Spleen (tissue), 11 donors: ENCODE measurements around the gene UVSSA. TPM values are rescaled to one million over a fixed set of nuclear protein-coding genes. Genes with fewer than 3 reads are reported as not detected.
A peak's percentile ranks its signal among the peaks of the same experiment; 100 is the strongest.

Experiments used
- DNase-seq: peaks from one replicate; pipeline ENCODE4 v3.0.0-alpha.2; 2020
- H3K27ac ChIP-seq, 8 donors: fragments of 200-600 bp; sonication (generic) in 7 of 8; 1 replicate in 4 of 8; 2 replicates in 4 of 8; pipeline versions ENCODE4 v1.5.0 to v1.8.0; 2016 to 2021; ENCODE audit warnings: inconsistent platforms in 4 of 8, mild to moderate bottlenecking in 4 of 8, moderate library complexity in 1 of 8
- H3K27me3 ChIP-seq, 7 donors: fragments of 200-600 bp; sonication (generic) in 6 of 7; replicated peaks in 1 of 7; 1 replicate in 4 of 7; 2 replicates in 3 of 7; pipeline versions ENCODE4 v1.5.0 to v1.8.0; 2016 to 2021; ENCODE audit warnings: inconsistent platforms in 3 of 7, mild to moderate bottlenecking in 1 of 7
- H3K36me3 ChIP-seq, 6 donors: fragments of 200-600 bp; sonication (generic) in 5 of 6; 1 replicate in 4 of 6; 2 replicates in 2 of 6; pipeline versions ENCODE4 v1.5.0 to v1.8.0; 2016 to 2021; ENCODE audit warnings: inconsistent platforms in 2 of 6
- H3K4me1 ChIP-seq, 6 donors: fragments of 200-600 bp; sonication (generic) in 5 of 6; 1 replicate in 3 of 6; 2 replicates in 3 of 6; pipeline versions ENCODE4 v1.5.0 to v1.8.0; 2016 to 2021; ENCODE audit warnings: inconsistent platforms in 3 of 6
- H3K4me3 ChIP-seq, 8 donors: fragments of 200-600 bp; sonication (generic) in 7 of 8; 1 replicate in 4 of 8; 2 replicates in 4 of 8; pipeline versions ENCODE4 v1.5.0 to v1.8.0; 2016 to 2021; ENCODE audit warnings: inconsistent platforms in 4 of 8, mild to moderate bottlenecking in 4 of 8, moderate library complexity in 2 of 8
- H3K9me3 ChIP-seq, 8 donors: fragments of 200-600 bp; sonication (generic) in 7 of 8; 1 replicate in 4 of 8; 2 replicates in 4 of 8; pipeline versions ENCODE4 v1.5.0 to v1.8.0; 2016 to 2021; ENCODE audit warnings: inconsistent platforms in 4 of 8
- CTCF ChIP-seq, 11 experiments: fragments of 200-600 bp in 7 of 11; fragments of 450-650 bp in 4 of 11; sonication (generic) in 4 of 11; IDR thresholded peaks in 8 of 11; conservative IDR thresholded peaks in 3 of 11; 1 replicate in 7 of 11; 2 replicates in 4 of 11; pipeline versions ENCODE4 v1.4.0 to v1.8.0; 2016 to 2021; ENCODE audit warnings: antibody characterized with exemption in 11 of 11, inconsistent platforms in 4 of 11, mild to moderate bottlenecking in 1 of 11
- POLR2A ChIP-seq, 3 donors: fragments of 450-650 bp; IDR thresholded peaks; one replicate each; pipeline ENCODE4 v1.5.1; 2017; ENCODE audit warnings: antibody characterized with exemption in 3 of 3, mild to moderate bottlenecking in 1 of 3
- POLR2AphosphoS5 ChIP-seq, 3 donors: sonication (generic); formaldehyde crosslinking; IDR thresholded peaks; one replicate each; pipeline ENCODE4 v1.5.1; 2017; ENCODE audit warnings: antibody characterized with exemption in 3 of 3
- WGBS, 5 donors: extraction: QIAGEN DNeasy Blood & Tissue Kit in 3 of 5; methylation state at CpG; one replicate each; pipeline versions ENCODE4 v1.1.5 to v1.1.7; 2013 to 2018; 5-methylcytosine and 5-hydroxymethylcytosine counted together
- intact Hi-C: fragments of 100-400 bp; cut with DNase I; formaldehyde crosslinking; loops from one replicate; pipeline ENCODE4 v1.15.0; 2023; ENCODE audit warnings: low total_unique reads
- polyA plus RNA-seq, 3 donors: library from polyadenylated mRNA; stranded (reverse); fragments of 200-250 nt; gene quantifications; one replicate each; pipeline ENCODE4 v1.2.1, GENCODE V29; 2013
- total RNA-seq, 7 donors: library from RNA; depleted of rRNA in 3 of 7; stranded (reverse); fragments of >200 nt in 3 of 7; fragmentation: NEBNext Ultra II Directional in 4 of 7; extraction: Animal tissue kit (Norgen Biotek cat#: 25700) in 4 of 7; gene quantifications; one replicate each; pipeline versions ENCODE4 v1.1.0 to v1.2.1, GENCODE V29; 2016 to 2021
- donor health status: healthy with polysubstance abuse.
- donor health status: DM: no; HTN: no; CAD: no; lungs with moderate emphysema.
- donor health status: DM: no; HTN: no; CAD: no.
- donor health status: Bipolar disorder and iron deficiency.
- donor health status: healthy.
- donor health status: DM: no; HTN: no; CAD: no.
- donor health status: DM: yes; HTN: yes; CAD: no.

Gene UVSSA
- total and polyA plus RNA-seq, 10 donors: 3.0 to 54.0 (median 26.8) TPM

GRCh38 chr4:1414831-1415680 lies 68.0 kb downstream of the UVSSA start:
- Histone ChIP-seq H3K27me3 (peaks cover 3 to 98% (median 62%) of the 10 kb centered on the region in 7 donors), H3K27ac (no peak overlapping the region), H3K4me1 (peaks cover 0 to 5% (median 0%) of the 10 kb centered on the region in 6 donors), H3K36me3 (no peaks in the 10 kb centered on the region), H3K9me3 (peaks cover 0 to 5% (median 0%) of the 10 kb centered on the region in 8 donors), H3K4me3 (no peak overlapping the region)
- peak; percentile 34 for DNase-seq
- intact Hi-C loops: no loop called here
- no peak for TF ChIP-seq CTCF (IDR thresholded peaks at IDR 0.05 in 8 of 11, conservative IDR thresholded peaks at IDR 0.05 in 3 of 11)
- TF ChIP-seq POLR2A (IDR thresholded peaks at IDR 0.05): no peak
- no peak for TF ChIP-seq POLR2AphosphoS5 (IDR thresholded peaks at IDR 0.05)
- WGBS, 5 donors: 42 to 53% (median 44%) methylated on average over 30 to 74 of the region's 75 CpGs

GRCh38 chr4:1415681-1415981 lies 68.6 kb downstream of the UVSSA start:
- no peak for DNase-seq
- WGBS, 5 donors: 62 to 77% (median 73%) methylated on average over 13 of the region's 13 CpGs
- Histone ChIP-seq H3K4me1 (peaks cover 0 to 5% (median 0%) of the 10 kb centered on the region in 6 donors), H3K36me3 (no peaks in the 10 kb centered on the region), H3K27me3 (peaks cover 3 to 96% (median 59%) of the 10 kb centered on the region in 7 donors), H3K4me3 (no peak overlapping the region), H3K27ac (no peak overlapping the region), H3K9me3 (peaks cover 0 to 5% (median 0%) of the 10 kb centered on the region in 8 donors)
- TF ChIP-seq CTCF (IDR thresholded peaks at IDR 0.05 in 8 of 11, conservative IDR thresholded peaks at IDR 0.05 in 3 of 11) (no peak), POLR2A (IDR thresholded peaks at IDR 0.05) (no peak), POLR2AphosphoS5 (IDR thresholded peaks at IDR 0.05) (no peak)
- intact Hi-C loops: no loop called here

- no peak overlapping the region for H3K27ac ChIP-seq
- no peak overlapping the region for H3K4me3 ChIP-seq
- H3K9me3 ChIP-seq: peaks cover 0 to 5% (median 0%) of the 10 kb centered on the region in 8 donors
- TF ChIP-seq POLR2A (IDR thresholded peaks at IDR 0.05): no peak
- TF ChIP-seq CTCF (IDR thresholded peaks at IDR 0.05 in 8 of 11, conservative IDR thresholded peaks at IDR 0.05 in 3 of 11): no peak
- no peak for TF ChIP-seq POLR2AphosphoS5 (IDR thresholded peaks at IDR 0.05)
- H3K27me3 ChIP-seq: peaks cover 3 to 94% (median 52%) of the 10 kb centered on the region in 7 donors
- 46 to 67% (median 64%) methylated on average over 20 to 27 of the region's 27 CpGs for WGBS, 5 donors
- peaks cover 0 to 5% (median 0%) of the 10 kb centered on the region in 6 donors for H3K4me1 ChIP-seq
- H3K36me3 ChIP-seq: no peaks in the 10 kb centered on the region
- intact Hi-C loops: no loop called here
- DNase-seq: peak; percentile 48
Measured at GRCh38 chr4:1416051-1416947, 69.3 kb downstream of the UVSSA start.

- peaks cover 3 to 94% (median 46%) of the 10 kb centered on the region in 7 donors for H3K27me3 ChIP-seq
- H3K36me3 ChIP-seq: no peaks in the 10 kb centered on the region
- TF ChIP-seq CTCF (IDR thresholded peaks at IDR 0.05 in 8 of 11, conservative IDR thresholded peaks at IDR 0.05 in 3 of 11) (no peak), POLR2AphosphoS5 (IDR thresholded peaks at IDR 0.05) (no peak), POLR2A (IDR thresholded peaks at IDR 0.05) (no peak)
- peaks cover 0 to 5% (median 0%) of the 10 kb centered on the region in 6 donors for H3K4me1 ChIP-seq
- no peak overlapping the region for H3K27ac ChIP-seq
- no peak overlapping the region for H3K4me3 ChIP-seq
- peaks cover 0 to 5% (median 0%) of the 10 kb centered on the region in 8 donors for H3K9me3 ChIP-seq
- 74 to 86% (median 79%) methylated on average over 6 to 7 of the region's 7 CpGs; no CpG with 5 or more reads in 1 of the 5 donors for WGBS, 5 donors
- intact Hi-C loops: no loop called here
- DNase-seq: peak; percentile 58
Measured at GRCh38 chr4:1416948-1417260, 69.9 kb downstream of the UVSSA start.
